ENCODE data around the gene GNS.

Gene GNS

GRCh38 chr12:64735442-64735841, 23.8 kb downstream of the GNS start:
- DNase-seq, result no peak

- no peak for DNase-seq
Observed at GRCh38 chr12:64733857-64734256, 25.3 kb downstream of the GNS start.

GRCh38 chr12:64731683-64732082, 27.5 kb downstream of the GNS start:
- no peak for DNase-seq

- DNase-seq, result no peak
Observed at GRCh38 chr12:64730588-64730969, 28.6 kb downstream of the GNS start.

- DNase-seq, result no peak
Observed at GRCh38 chr12:64729909-64730587, 29.2 kb downstream of the GNS start.

- no peak for DNase-seq
Observed at GRCh38 chr12:64724201-64724745, 34.9 kb downstream of the GNS start.

- DNase-seq, result no peak
Observed at GRCh38 chr12:64723630-64724029, 35.6 kb downstream of the GNS start.

- DNase-seq, result no peak
Observed at GRCh38 chr12:64722835-64723234, 36.4 kb downstream of the GNS start.

GRCh38 chr12:64720884-64721283, 38.3 kb downstream of the GNS start:
- no peak for DNase-seq

- no peak for DNase-seq
Observed at GRCh38 chr12:64718649-64719048, 40.6 kb downstream of the GNS start.

- no peak for DNase-seq
Observed at GRCh38 chr12:64716839-64717455, 42.3 kb downstream of the GNS start.

GRCh38 chr12:64716371-64716770, 42.8 kb downstream of the GNS start:
- no peak for DNase-seq

- DNase-seq, result peak; percentile 49
Observed at GRCh38 chr12:64714551-64714968, 44.6 kb downstream of the GNS start.

- DNase-seq, result no peak
Observed at GRCh38 chr12:64713376-64713775, 45.8 kb downstream of the GNS start.

- no peak for DNase-seq
Observed at GRCh38 chr12:64709429-64709828, 49.8 kb downstream of the GNS start.

GRCh38 chr12:64707926-64708325, 51.3 kb downstream of the GNS start:
- DNase-seq, result no peak

- DNase-seq, result no peak
Observed at GRCh38 chr12:64707362-64707761, 51.8 kb downstream of the GNS start.

- no peak for DNase-seq
Observed at GRCh38 chr12:64706857-64707256, 52.3 kb downstream of the GNS start.

- no peak for DNase-seq
Observed at GRCh38 chr12:64706306-64706705, 52.9 kb downstream of the GNS start.

GRCh38 chr12:64701283-64701682, 57.9 kb downstream of the GNS start:
- DNase-seq, result no peak

- DNase-seq, result no peak
Observed at GRCh38 chr12:64700532-64700931, 58.7 kb downstream of the GNS start.

GRCh38 chr12:64699504-64700115, 59.6 kb downstream of the GNS start:
- DNase-seq, result no peak

- DNase-seq, result no peak
Observed at GRCh38 chr12:64696080-64696741, 63.0 kb downstream of the GNS start.

- no peak for DNase-seq
Observed at GRCh38 chr12:64695550-64695949, 63.7 kb downstream of the GNS start.

Measured in CD4-positive, alpha-beta T cell treated with Interleukin-4 for 4 hours (primary cell).